ENCODE results near the gene NMU. TPM values are rescaled to one million over a fixed set of nuclear protein-coding genes. Genes with fewer than 3 reads are reported as not detected.

The NMU gene
- total RNA-seq, 4 donors from 2014 or later: 1.3 TPM; not detected in 3

DNA sequence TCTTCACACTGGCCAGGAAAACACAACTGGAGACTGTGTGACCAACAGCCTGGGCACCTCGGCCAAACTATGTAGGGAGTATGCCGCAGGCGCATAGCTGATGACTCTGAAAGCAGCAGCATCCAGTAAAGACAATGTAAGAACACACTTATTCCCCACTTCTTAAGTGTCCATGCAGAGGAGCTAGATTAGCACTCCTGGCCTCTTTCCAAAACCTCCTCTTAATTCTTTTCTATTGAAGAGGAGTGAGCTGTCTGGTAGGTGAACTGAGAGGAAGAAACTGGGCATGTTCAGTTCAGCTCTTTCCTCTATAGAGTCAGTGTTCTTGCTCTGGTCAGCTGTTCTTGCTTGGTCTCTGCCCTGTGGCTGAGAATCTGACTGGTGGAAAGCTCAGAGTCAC is 21.1 kb downstream of the NMU start:
- no peaks in the 10 kb centered on the region for H3K9me3 ChIP-seq
- DNase-seq (ENCODE audit: low spot score in 2 of 2): no peak
- H3K4me1 ChIP-seq: no peaks in the 10 kb centered on the region
- WGBS, 2 donors: 91 to 93% methylated on average over 3 of the region's 3 CpGs
- H3K27me3 ChIP-seq: no peaks in the 10 kb centered on the region
- no peak overlapping the region for H3K4me3 ChIP-seq
- TF ChIP-seq POLR2A (IDR thresholded peaks at IDR 0.05): no peak
- TF ChIP-seq, protein P1, sequence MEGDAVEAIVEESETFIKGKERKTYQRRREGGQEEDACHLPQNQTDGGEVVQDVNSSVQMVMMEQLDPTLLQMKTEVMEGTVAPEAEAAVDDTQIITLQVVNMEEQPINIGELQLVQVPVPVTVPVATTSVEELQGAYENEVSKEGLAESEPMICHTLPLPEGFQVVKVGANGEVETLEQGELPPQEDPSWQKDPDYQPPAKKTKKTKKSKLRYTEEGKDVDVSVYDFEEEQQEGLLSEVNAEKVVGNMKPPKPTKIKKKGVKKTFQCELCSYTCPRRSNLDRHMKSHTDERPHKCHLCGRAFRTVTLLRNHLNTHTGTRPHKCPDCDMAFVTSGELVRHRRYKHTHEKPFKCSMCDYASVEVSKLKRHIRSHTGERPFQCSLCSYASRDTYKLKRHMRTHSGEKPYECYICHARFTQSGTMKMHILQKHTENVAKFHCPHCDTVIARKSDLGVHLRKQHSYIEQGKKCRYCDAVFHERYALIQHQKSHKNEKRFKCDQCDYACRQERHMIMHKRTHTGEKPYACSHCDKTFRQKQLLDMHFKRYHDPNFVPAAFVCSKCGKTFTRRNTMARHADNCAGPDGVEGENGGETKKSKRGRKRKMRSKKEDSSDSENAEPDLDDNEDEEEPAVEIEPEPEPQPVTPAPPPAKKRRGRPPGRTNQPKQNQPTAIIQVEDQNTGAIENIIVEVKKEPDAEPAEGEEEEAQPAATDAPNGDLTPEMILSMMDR (IDR thresholded peaks at IDR 0.05): no peak
- H3K27ac ChIP-seq: no peak overlapping the region
- no peaks in the 10 kb centered on the region for H3K36me3 ChIP-seq

DNA sequence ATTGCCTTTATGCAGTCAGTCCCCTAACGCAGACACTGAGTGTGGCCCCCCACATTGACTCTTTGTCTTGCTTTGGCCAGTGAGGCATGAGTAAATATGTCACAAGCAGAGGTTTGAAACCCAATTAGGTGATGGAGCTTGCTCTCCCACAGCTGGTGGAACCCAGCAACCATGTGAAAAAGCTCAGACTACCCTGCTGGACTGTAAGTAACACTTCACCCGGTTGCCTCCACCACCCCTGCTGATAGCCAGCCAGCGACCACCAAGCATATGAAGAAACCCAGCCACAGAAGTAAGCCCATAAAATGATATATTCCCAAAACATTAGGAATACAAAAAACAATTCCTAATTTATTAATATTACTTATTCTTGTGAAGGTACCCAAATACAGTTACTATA is 22.5 kb downstream of the NMU start:
- DNase-seq (ENCODE audit: low spot score in 2 of 2): no peak
- no peaks in the 10 kb centered on the region for H3K9me3 ChIP-seq
- H3K4me1 ChIP-seq: no peaks in the 10 kb centered on the region
- no peaks in the 10 kb centered on the region for H3K27me3 ChIP-seq
- TF ChIP-seq, protein P1 (IDR thresholded peaks at IDR 0.05): no peak
- TF ChIP-seq POLR2A (IDR thresholded peaks at IDR 0.05) (no peak), EP300 (IDR thresholded peaks at IDR 0.05) (no peak)
- H3K4me3 ChIP-seq: no peak overlapping the region
- WGBS, 2 donors: 78 to 91% methylated on average over 3 of the region's 3 CpGs
- no peak overlapping the region for H3K27ac ChIP-seq
- H3K36me3 ChIP-seq: no peaks in the 10 kb centered on the region

DNA sequence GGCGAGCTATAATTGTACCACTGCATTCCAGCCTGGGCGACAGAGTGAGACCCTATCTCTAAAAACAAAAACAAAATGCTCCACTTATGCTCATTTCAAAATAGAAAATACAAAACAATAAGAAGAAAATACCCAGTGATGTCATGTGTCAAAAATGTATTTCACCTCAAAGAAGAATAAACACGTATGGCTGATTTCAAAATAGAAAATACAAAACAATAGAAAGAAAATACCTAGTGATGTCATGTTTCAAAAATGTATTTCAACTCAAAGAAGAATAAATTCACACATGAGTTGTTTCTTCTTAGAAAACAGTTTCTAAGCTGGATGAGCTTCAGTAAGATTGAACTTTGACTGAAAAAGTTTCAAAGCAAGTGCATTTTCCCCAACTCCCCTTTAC is 23.8 kb downstream of the NMU start:
- WGBS, 2 donors: 70 to 77% methylated on average over 3 of the region's 3 CpGs
- no peak for TF ChIP-seq POLR2A (IDR thresholded peaks at IDR 0.05)
- no peak for TF ChIP-seq EP300 (IDR thresholded peaks at IDR 0.05)
- TF ChIP-seq, protein P1 (IDR thresholded peaks at IDR 0.05): no peak
- Histone ChIP-seq H3K4me3 (no peak overlapping the region), H3K4me1 (no peaks in the 10 kb centered on the region), H3K27me3 (no peaks in the 10 kb centered on the region), H3K9me3 (no peaks in the 10 kb centered on the region), H3K27ac (no peak overlapping the region), H3K36me3 (no peaks in the 10 kb centered on the region)
- no peak for DNase-seq (ENCODE audit: low spot score in 2 of 2)

DNA sequence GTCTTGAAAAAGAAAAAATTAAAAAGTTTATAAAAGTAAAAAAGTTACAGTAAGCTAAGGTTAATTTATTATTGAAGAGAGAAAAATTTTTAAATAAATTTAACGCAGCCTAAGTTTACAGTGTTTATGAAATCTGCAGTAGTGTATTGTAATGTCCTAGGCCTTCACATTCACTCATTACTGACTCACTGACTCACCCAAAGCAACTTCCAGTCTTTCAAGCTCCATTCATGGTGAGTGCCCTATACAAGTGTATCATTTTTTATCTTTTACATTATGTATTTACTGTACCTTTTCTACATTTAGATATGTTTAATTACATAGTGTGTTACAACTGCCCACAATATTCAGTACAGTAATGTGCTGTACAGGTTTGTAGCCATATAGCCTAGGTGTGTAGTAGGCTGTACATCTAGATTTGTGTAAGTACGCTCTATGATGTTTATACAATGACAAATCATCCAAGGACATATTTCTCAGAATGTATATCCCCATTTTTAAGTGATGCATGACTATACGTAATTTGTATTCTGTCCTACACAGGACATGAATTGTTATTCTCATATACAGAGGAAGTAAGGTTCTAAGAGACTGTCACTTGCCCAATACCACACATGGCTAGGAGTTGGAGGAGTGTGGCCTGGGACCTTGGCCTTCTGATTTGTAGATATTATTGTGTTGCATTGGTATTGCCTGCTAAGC is 24.6 kb downstream of the NMU start:
- no peak overlapping the region for H3K4me3 ChIP-seq
- 89 to 94% methylated on average over 3 of the region's 3 CpGs for WGBS, 2 donors

DNA sequence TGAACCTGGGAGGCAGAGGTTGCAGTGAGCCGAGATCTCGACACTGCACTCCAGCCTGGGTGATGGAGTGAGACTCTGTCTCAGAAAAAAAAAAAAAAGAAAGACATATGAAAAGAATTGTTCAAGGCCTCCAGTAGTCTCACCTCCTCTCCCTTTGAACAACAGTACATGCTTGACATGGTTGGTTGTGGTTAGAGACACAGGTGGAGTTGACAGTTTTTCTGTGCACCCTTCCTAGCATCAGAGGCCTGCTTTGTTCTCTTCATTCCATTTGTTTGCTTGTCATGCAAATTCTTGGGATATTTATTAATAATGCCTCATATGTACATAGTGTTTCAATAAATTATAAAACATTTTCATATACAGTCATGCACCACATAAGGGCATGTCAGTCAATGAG is 25.7 kb downstream of the NMU start:
- TF ChIP-seq, protein P1 (IDR thresholded peaks at IDR 0.05): no peak
- TF ChIP-seq EP300 (IDR thresholded peaks at IDR 0.05): no peak
- TF ChIP-seq POLR2A (IDR thresholded peaks at IDR 0.05): no peak
- Histone ChIP-seq H3K27ac (no peak overlapping the region), H3K36me3 (no peaks in the 10 kb centered on the region), H3K9me3 (no peaks in the 10 kb centered on the region), H3K4me1 (no peaks in the 10 kb centered on the region), H3K4me3 (no peak overlapping the region), H3K27me3 (no peaks in the 10 kb centered on the region)
- 96 to 98% methylated on average over 2 of the region's 2 CpGs for WGBS, 2 donors
- DNase-seq (ENCODE audit: low spot score in 2 of 2): no peak

More for the DNA sequence above, 24.6 kb downstream of the NMU start:
- H3K9me3 ChIP-seq: no peaks in the 10 kb centered on the region
- no peaks in the 10 kb centered on the region for H3K4me1 ChIP-seq
- TF ChIP-seq, protein P1 (IDR thresholded peaks at IDR 0.05): no peak
- no peak for TF ChIP-seq EP300 (IDR thresholded peaks at IDR 0.05)
- no peak for TF ChIP-seq POLR2A (IDR thresholded peaks at IDR 0.05)
- H3K27me3 ChIP-seq: no peaks in the 10 kb centered on the region
- H3K27ac ChIP-seq: no peak overlapping the region
- no peak for DNase-seq (ENCODE audit: low spot score in 2 of 2)
- no peaks in the 10 kb centered on the region for H3K36me3 ChIP-seq
